Heart left ventricle (tissue), 13 donors: ENCODE results near the gene RASSF5.

Source experiments
- CTCF ChIP-seq, 12 donors: fragments of 200-600 bp; sonication (generic) in 4 of 12; IDR thresholded peaks; one replicate each; pipeline versions ENCODE4 v1.5.0 to v1.8.0; 2018 to 2022; ENCODE audit warnings: antibody characterized with exemption in 12 of 12, mild to moderate bottlenecking in 5 of 12
- POLR2A ChIP-seq, 2 donors: fragments of 450-650 bp; IDR thresholded peaks; one replicate each; pipeline ENCODE4 v1.6.1; 2017; ENCODE audit warnings: antibody characterized with exemption in 2 of 2, mild to moderate bottlenecking in 2 of 2, moderate library complexity in 2 of 2
- donor health status: ischemic (EF 13 %, LVEDD 7.1; RV severe dilation, severe dysfunction).
- donor health status: DM: no; HTN: yes; CAD: no.
- donor health status: DM: no; HTN: no; CAD: no.
- donor health status: ischemic (EF 25% LVEDD 6.9; RV normal size, moderate dysfunction).
- donor health status: ischemic (EF 25% LVEDD 5.7; RV mildly dilated, moderate dysfunction).
- donor health status: ischemic (EF 35%, LVEDD 5.7; RV mildly dilated, moderate dysfunction).
- donor health status: nonischemic (EF 11% LVEDD 7.7; RV severe dilation, severe dysfunction).
- donor health status: DM: yes; HTN: yes; CAD: no.
- donor health status: PGD.
- donor health status: ischemic (EF 29% LVEDD 5.4; RV normal size, mild dysfunction).
- donor health status: nonischemic (EF 23%, LVEDD 6.1; RV moderate dilation, normal function).

GRCh38 chr1:206498685-206499084 is 8.6 kb upstream of the RASSF5 start:
- TF ChIP-seq CTCF (IDR thresholded peaks at IDR 0.05): no peak
- no peak for TF ChIP-seq POLR2A (IDR thresholded peaks at IDR 0.05)
